ENCODE measurements around the gene UXT. TPM values are rescaled to one million over a fixed set of nuclear protein-coding genes. Genes with fewer than 3 reads are reported as not detected.

Gene UXT
- total and polyA plus RNA-seq, 9 of the 15 experiments (the other 6 are each of a cell fraction or from before 2014, with no cell fraction given): 141 to 300 (median 204) TPM

DNA sequence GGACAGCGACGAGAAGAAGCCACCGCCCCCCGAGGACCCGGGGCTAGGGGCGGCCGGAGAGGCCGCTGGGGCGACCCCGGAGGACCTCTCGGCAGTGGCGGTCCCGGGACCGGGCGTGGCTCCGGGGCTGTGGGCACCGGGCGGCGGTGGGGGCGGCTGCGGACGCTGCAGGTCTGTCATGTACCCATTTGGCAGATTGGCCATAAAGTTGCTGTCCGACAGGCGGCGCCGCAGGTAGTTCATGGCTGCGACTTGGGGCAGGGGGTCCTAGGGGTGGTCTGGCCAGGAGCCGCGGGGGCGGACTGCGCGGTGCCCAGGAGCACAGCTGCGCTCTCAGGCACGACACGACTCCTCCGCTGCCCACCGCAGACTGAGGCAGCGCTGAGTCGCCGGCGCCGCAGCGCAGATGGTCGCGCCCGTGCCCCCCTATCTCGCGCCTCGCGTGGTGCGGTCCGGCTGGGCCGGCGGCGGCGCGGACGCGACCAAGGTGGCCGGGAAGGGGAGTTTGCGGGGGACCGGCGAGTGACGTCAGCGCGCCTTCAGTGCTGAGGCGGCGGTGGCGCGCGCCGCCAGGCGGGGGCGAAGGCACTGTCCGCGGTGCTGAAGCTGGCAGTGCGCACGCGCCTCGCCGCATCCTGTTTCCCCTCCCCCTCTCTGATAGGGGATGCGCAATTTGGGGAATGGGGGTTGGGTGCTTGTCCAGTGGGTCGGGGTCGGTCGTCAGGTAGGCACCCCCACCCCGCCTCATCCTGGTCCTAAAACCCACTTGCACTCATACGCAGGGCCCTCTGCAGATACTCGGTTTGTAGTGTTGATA, 39.3 kb downstream of the UXT start, which contains the start of gene SYN1 (continued):
- TF ChIP-seq, protein P1, sequence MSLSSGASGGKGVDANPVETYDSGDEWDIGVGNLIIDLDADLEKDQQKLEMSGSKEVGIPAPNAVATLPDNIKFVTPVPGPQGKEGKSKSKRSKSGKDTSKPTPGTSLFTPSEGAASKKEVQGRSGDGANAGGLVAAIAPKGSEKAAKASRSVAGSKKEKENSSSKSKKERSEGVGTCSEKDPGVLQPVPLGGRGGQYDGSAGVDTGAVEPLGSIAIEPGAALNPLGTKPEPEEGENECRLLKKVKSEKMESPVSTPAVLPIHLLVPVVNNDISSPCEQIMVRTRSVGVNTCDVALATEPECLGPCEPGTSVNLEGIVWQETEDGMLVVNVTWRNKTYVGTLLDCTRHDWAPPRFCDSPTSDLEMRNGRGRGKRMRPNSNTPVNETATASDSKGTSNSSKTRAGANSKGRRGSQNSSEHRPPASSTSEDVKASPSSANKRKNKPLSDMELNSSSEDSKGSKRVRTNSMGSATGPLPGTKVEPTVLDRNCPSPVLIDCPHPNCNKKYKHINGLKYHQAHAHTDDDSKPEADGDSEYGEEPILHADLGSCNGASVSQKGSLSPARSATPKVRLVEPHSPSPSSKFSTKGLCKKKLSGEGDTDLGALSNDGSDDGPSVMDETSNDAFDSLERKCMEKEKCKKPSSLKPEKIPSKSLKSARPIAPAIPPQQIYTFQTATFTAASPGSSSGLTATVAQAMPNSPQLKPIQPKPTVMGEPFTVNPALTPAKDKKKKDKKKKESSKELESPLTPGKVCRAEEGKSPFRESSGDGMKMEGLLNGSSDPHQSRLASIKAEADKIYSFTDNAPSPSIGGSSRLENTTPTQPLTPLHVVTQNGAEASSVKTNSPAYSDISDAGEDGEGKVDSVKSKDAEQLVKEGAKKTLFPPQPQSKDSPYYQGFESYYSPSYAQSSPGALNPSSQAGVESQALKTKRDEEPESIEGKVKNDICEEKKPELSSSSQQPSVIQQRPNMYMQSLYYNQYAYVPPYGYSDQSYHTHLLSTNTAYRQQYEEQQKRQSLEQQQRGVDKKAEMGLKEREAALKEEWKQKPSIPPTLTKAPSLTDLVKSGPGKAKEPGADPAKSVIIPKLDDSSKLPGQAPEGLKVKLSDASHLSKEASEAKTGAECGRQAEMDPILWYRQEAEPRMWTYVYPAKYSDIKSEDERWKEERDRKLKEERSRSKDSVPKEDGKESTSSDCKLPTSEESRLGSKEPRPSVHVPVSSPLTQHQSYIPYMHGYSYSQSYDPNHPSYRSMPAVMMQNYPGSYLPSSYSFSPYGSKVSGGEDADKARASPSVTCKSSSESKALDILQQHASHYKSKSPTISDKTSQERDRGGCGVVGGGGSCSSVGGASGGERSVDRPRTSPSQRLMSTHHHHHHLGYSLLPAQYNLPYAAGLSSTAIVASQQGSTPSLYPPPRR (CRISPR knock-in tag; IDR thresholded peaks at IDR 0.05; ENCODE audit: borderline replicate concordance): peak; percentile 88; the same call in 1 of the 2 replicates
- no peak for TF ChIP-seq TEAD2 (tag; IDR thresholded peaks at IDR 0.05)
- TF ChIP-seq STAT5B (CRISPR knock-in tag; IDR thresholded peaks at IDR 0.05): no peak
- no peak for TF ChIP-seq KLF6 (CRISPR knock-in tag; IDR thresholded peaks at IDR 0.05; ENCODE audit: borderline replicate concordance)
- TF ChIP-seq HCFC1 (IDR thresholded peaks at IDR 0.05; ENCODE audit: low read depth, low read length): 0 out of 2 replicates have a peak, but pooled peaks have one; percentile 32
- TF ChIP-seq HNRNPLL (IDR thresholded peaks at IDR 0.05; ENCODE audit: low read depth, low read length, poor library complexity, severe bottlenecking): peak; percentile 30
- TF ChIP-seq ZNF217 (CRISPR knock-in tag; IDR thresholded peaks at IDR 0.05): no peak
- no peak for TF ChIP-seq RBM39 (optimal IDR thresholded peaks at IDR 0.05; ENCODE audit: low read depth, low read length)
- TF ChIP-seq POLR2G (IDR thresholded peaks at IDR 0.05; ENCODE audit: low read depth, low read length): peak; percentile 46; the same call in 1 of the 2 replicates
- TF ChIP-seq ZBTB1 (CRISPR knock-in tag; IDR thresholded peaks at IDR 0.05; ENCODE audit: borderline replicate concordance, low read depth): peak; percentile 55; the same call in 1 of the 2 replicates
- no peak for TF ChIP-seq CBX2 (IDR thresholded peaks at IDR 0.05; ENCODE audit: insufficient read depth, low read length, poor library complexity, severe bottlenecking)
- TF ChIP-seq DNMT1 (IDR thresholded peaks at IDR 0.05): no peak
- peak; percentile 72 for TF ChIP-seq LCOR (CRISPR knock-in tag; IDR thresholded peaks at IDR 0.05)
- TF ChIP-seq CXXC5 (CRISPR knock-in tag; IDR thresholded peaks at IDR 0.05): peak; percentile 94
- TF ChIP-seq BCOR (IDR thresholded peaks at IDR 0.05): peak; percentile 73
